Head of caudate nucleus (tissue), 42 donors: ENCODE results near the gene ZNF503.

Experiments used
- DNase-seq, 42 donors: peaks; one replicate each; pipeline versions ENCODE4 v3.0.0 to v3.0.0-alpha.2; 2020 to 2021; ENCODE audit warnings: mixed read lengths in 7 of 42
- intact Hi-C: fragments of 100-400 bp; cut with DNase I; formaldehyde crosslinking; loops from one replicate; pipeline ENCODE4 v1.15.0; 2022

ZNF503 gene

GRCh38 chr10:75399461-75400162 lies 2.0 kb downstream of the ZNF503 start:
- peak; percentile 59 to 92 (median 80) for DNase-seq
- intact Hi-C loops, result loop anchor here (10.0 kb wide), 4 partner anchors 105 to 905 kb away; no protein-coding TSS in a partner anchor

- intact Hi-C loops, result loop anchor here (10.0 kb wide), 2 partner anchors 104 to 906 kb away; no protein-coding TSS in a partner anchor
Observed at GRCh38 chr10:75398692-75399460, 2.7 kb downstream of the ZNF503 start.

GRCh38 chr10:75398200-75398691 lies 3.3 kb downstream of the ZNF503 start:
- peak in 5 of 42 donors; percentile 6 to 38 (median 23) for DNase-seq
- intact Hi-C loops, result loop anchor here (10.0 kb wide), 2 partner anchors 103 to 907 kb away; no protein-coding TSS in a partner anchor

More at GRCh38 chr10:75398692-75399460, 2.7 kb downstream of the ZNF503 start:
- peak in 5 of 42 donors; percentile 8 to 46 (median 18) for DNase-seq

- DNase-seq, result peak in 7 of 42 donors; percentile 7 to 48 (median 19)
- intact Hi-C loops, result loop anchor here (10.0 kb wide), 2 partner anchors 103 to 907 kb away; no protein-coding TSS in a partner anchor
Observed at GRCh38 chr10:75397496-75398199, 3.9 kb downstream of the ZNF503 start.

- DNase-seq, result peak in 12 of 42 donors; percentile 15 to 49 (median 26)
- intact Hi-C loops, result loop anchor here (10.0 kb wide), 2 partner anchors 102 to 908 kb away; no protein-coding TSS in a partner anchor
Observed at GRCh38 chr10:75396631-75397495, 4.7 kb downstream of the ZNF503 start.

GRCh38 chr10:75395932-75396630 lies 5.5 kb downstream of the ZNF503 start:
- intact Hi-C loops, result loop anchor here (10.0 kb wide), 2 partner anchors 101 to 909 kb away; no protein-coding TSS in a partner anchor
- peak in 11 of 42 donors; percentile 6 to 45 (median 25) for DNase-seq

GRCh38 chr10:75395066-75395931 lies 6.3 kb downstream of the ZNF503 start:
- DNase-seq, result peak in 28 of 42 donors; percentile 12 to 75 (median 52)
- intact Hi-C loops, result loop anchor here (10.0 kb wide), 2 partner anchors 100 to 910 kb away; no protein-coding TSS in a partner anchor

GRCh38 chr10:75394221-75394620 lies 7.3 kb downstream of the ZNF503 start:
- intact Hi-C loops, result loop anchor here (10.0 kb wide), 2 partner anchors 99 to 911 kb away; no protein-coding TSS in a partner anchor
- no peak for DNase-seq

- DNase-seq, result no peak
- intact Hi-C loops, result loop anchor here (10.0 kb wide), 2 partner anchors 98 to 912 kb away; no protein-coding TSS in a partner anchor
Observed at GRCh38 chr10:75392744-75393143, 8.8 kb downstream of the ZNF503 start.

GRCh38 chr10:75392271-75392670 lies 9.3 kb downstream of the ZNF503 start:
- no peak for DNase-seq
- intact Hi-C loops, result loop anchor here (10.0 kb wide), 2 partner anchors 97 to 913 kb away; no protein-coding TSS in a partner anchor

GRCh38 chr10:75390178-75390577 lies 11.4 kb downstream of the ZNF503 start:
- no peak for DNase-seq
- intact Hi-C loops, result loop anchor here (10.0 kb wide), 2 partner anchors 95 to 915 kb away; no protein-coding TSS in a partner anchor

GRCh38 chr10:75388082-75388481 lies 13.5 kb downstream of the ZNF503 start:
- DNase-seq, result no peak
- intact Hi-C loops, result no loop called here

GRCh38 chr10:75386128-75386527 lies 15.4 kb downstream of the ZNF503 start:
- DNase-seq, result no peak
- intact Hi-C loops, result no loop called here

GRCh38 chr10:75379817-75380216 lies 21.7 kb downstream of the ZNF503 start:
- intact Hi-C loops, result no loop called here
- DNase-seq, result no peak

GRCh38 chr10:75379212-75379724 lies 22.3 kb downstream of the ZNF503 start:
- DNase-seq, result no peak
- intact Hi-C loops, result no loop called here

- no peak for DNase-seq
- intact Hi-C loops, result no loop called here
Observed at GRCh38 chr10:75378379-75378778, 23.2 kb downstream of the ZNF503 start.
